T-cell (primary cell): ENCODE results near the gene GLG1. TPM values are rescaled to one million over a fixed set of nuclear protein-coding genes. Genes with fewer than 3 reads are reported as not detected.
"Not testable (repeated sequence)": the region's sequence is repeated elsewhere in the genome, so short reads cannot be mapped to it uniquely, and the experiment has no call there.

ENCODE experiments used
- ATAC-seq, 4 experiments: fragments of 200-7000 bp in 3 of 4; fragments of 150-1000 bp in 1 of 4; cut with Tn5 transposase; replicated peaks in 1 of 4; 1 replicate in 3 of 4; 2 replicates in 1 of 4; pipeline ENCODE4 v1.10.0; 2021; ENCODE audit warnings: moderate library complexity in 3 of 4, mild to moderate bottlenecking in 2 of 4, moderate number of reproducible peaks in 1 of 4
- CTCF ChIA-PET, 2 donors: fragments of 300-600 bp; sonication (Branson Sonifier 250); formaldehyde crosslinking; loops; one replicate each; lab custom pipeline; 2022; ENCODE audit warnings: antibody characterized with exemption in 2 of 2; lab: Charles Lee
- POLR2A ChIA-PET, 2 donors: fragments of 300-600 bp; sonication (Branson Sonifier 250); formaldehyde crosslinking; loops; one replicate each; lab custom pipeline; 2022; ENCODE audit warnings: antibody characterized with exemption in 2 of 2; lab: Charles Lee
- DNase-seq, 35 experiments: peaks; one replicate each; pipeline versions ENCODE4 v3.0.0 to v3.0.0-alpha.2; 2013 to 2023
- H3K27ac ChIP-seq: one replicate; pipeline ENCODE4 v1.5.1; 2013; ENCODE audit warnings: low read length
- H3K27me3 ChIP-seq, 2 experiments: replicated peaks in 1 of 2; 1 replicate in 1 of 2; 2 replicates in 1 of 2; pipeline versions ENCODE4 v1.6.1 to v1.7.0; 2013; ENCODE audit warnings: low read length in 1 of 2, mixed read lengths in 1 of 2; ENCODE audit not compliant: control insufficient read depth in 2 of 2, insufficient read depth in 2 of 2; ENCODE audit errors: extremely low read depth in 1 of 2
- H3K36me3 ChIP-seq, 2 donors: 1 replicate in 1 of 2; 2 replicates in 1 of 2; pipeline versions ENCODE4 v1.6.1 to v1.7.0; 2013; ENCODE audit warnings: low read length in 1 of 2; ENCODE audit not compliant: control insufficient read depth in 2 of 2, insufficient read depth in 1 of 2; ENCODE audit errors: extremely low read depth in 1 of 2
- H3K4me1 ChIP-seq, 2 experiments: 1 replicate in 1 of 2; 2 replicates in 1 of 2; pipeline versions ENCODE4 v1.6.1 to v1.7.0; 2013; ENCODE audit warnings: low read length in 2 of 2, mixed read lengths in 1 of 2; ENCODE audit not compliant: insufficient read depth in 2 of 2, control insufficient read depth in 1 of 2; ENCODE audit errors: extremely low read depth in 1 of 2
- H3K4me3 ChIP-seq, 2 donors: 1 replicate in 1 of 2; 2 replicates in 1 of 2; pipeline versions ENCODE4 v1.5.1 to v1.7.0; 2013; ENCODE audit warnings: mild to moderate bottlenecking in 2 of 2, low read length in 1 of 2, moderate library complexity in 1 of 2; ENCODE audit not compliant: control insufficient read depth in 1 of 2; ENCODE audit errors: extremely low read depth in 1 of 2
- H3K9me3 ChIP-seq: 2 replicates; pipeline ENCODE4 v1.7.0; 2013
- H3K27ac Mint-ChIP-seq, 2 donors: one replicate each; pipeline ENCODE4 v1.8.0; 2020 to 2021; ENCODE audit warnings: mild to moderate bottlenecking in 2 of 2, mixed read lengths in 2 of 2
- H3K27me3 Mint-ChIP-seq, 2 donors: one replicate each; pipeline ENCODE4 v1.8.0; 2021 to 2022; ENCODE audit warnings: mixed read lengths in 2 of 2
- H3K36me3 Mint-ChIP-seq: one replicate; pipeline ENCODE4 v1.8.0; 2021; ENCODE audit warnings: mixed read lengths
- H3K4me1 Mint-ChIP-seq, 3 donors: one replicate each; pipeline ENCODE4 v1.8.0; 2020 to 2022; ENCODE audit warnings: mixed read lengths in 3 of 3, mild to moderate bottlenecking in 1 of 3
- H3K4me3 Mint-ChIP-seq, 3 donors: one replicate each; pipeline ENCODE4 v1.8.0; 2020 to 2022; ENCODE audit warnings: mild to moderate bottlenecking in 3 of 3, mixed read lengths in 3 of 3, moderate library complexity in 3 of 3
- H3K9me3 Mint-ChIP-seq, 3 donors: one replicate each; pipeline ENCODE4 v1.8.0; 2020 to 2022; ENCODE audit warnings: mixed read lengths in 3 of 3
- WGBS: methylation state at CpG from one replicate; pipeline ENCODE4 v1.1.5; 2013; ENCODE audit warnings: missing lambda C conversion rate; ENCODE audit not compliant: insufficient coverage; 5-methylcytosine and 5-hydroxymethylcytosine counted together
- total RNA-seq, 35 experiments: library from RNA in 6 of 35; stranded (reverse) in 6 of 35; fragments of 120-200 nt in 1 of 35; gene quantifications; one replicate each; pipeline versions ENCODE4 v1.2.1 to v1.2.4 and lab custom pipeline; 2013 to 2026

GLG1 gene
- total RNA-seq, 5 donors from 2014 or later (not counting 1 experiment from before 2014, with no cell fraction given), result 159 to 216 (median 167) TPM

DNA sequence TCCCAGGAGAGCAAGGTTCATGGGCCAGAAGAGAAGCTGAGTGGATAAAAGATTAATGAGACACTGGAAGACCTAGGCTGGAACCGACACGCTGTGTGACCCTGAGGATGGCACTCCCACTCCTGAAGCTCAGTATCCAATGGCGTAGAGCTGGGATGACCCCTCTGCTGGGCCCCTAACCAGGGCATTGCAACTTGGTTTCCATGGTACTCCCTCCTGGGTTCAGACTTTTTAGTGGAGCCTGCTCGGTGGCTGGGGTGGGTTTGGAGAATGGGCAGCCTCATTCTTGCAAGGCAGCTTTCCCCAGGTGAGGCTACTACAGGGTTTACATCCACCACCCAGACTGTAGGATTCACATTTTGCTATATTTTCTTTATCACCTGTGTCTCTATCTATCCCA is 183.2 kb downstream of the GLG1 start:
- H3K4me1 ChIP-seq, CTCF ChIA-PET: not testable (repeated sequence)

GRCh38 chr16:74422086-74422485 is 184.8 kb downstream of the GLG1 start:
- H3K4me3 Mint-ChIP-seq, H3K27ac ChIP-seq, H3K4me3 ChIP-seq, POLR2A ChIA-PET, DNase-seq, H3K9me3 Mint-ChIP-seq, H3K36me3 Mint-ChIP-seq, ATAC-seq, H3K4me1 Mint-ChIP-seq, H3K27me3 ChIP-seq, CTCF ChIA-PET, H3K36me3 ChIP-seq, H3K27ac Mint-ChIP-seq, H3K27me3 Mint-ChIP-seq, H3K4me1 ChIP-seq, H3K9me3 ChIP-seq: not testable (repeated sequence)
- no CpG with 5 or more reads among the region's 17 CpGs for WGBS

More for the DNA sequence above, 183.2 kb downstream of the GLG1 start:
- H3K27me3 Mint-ChIP-seq, H3K9me3 ChIP-seq, POLR2A ChIA-PET, H3K9me3 Mint-ChIP-seq, H3K27ac Mint-ChIP-seq, DNase-seq, H3K4me3 Mint-ChIP-seq, H3K4me1 Mint-ChIP-seq, H3K36me3 ChIP-seq, ATAC-seq, H3K27ac ChIP-seq, H3K4me3 ChIP-seq, H3K27me3 ChIP-seq, H3K36me3 Mint-ChIP-seq: not testable (repeated sequence)
- no CpG with 5 or more reads among the region's 4 CpGs for WGBS

- WGBS, result no CpG with 5 or more reads among the region's 16 CpGs
- H3K9me3 ChIP-seq, H3K27ac ChIP-seq, H3K36me3 ChIP-seq, CTCF ChIA-PET, H3K4me1 Mint-ChIP-seq, H3K9me3 Mint-ChIP-seq, POLR2A ChIA-PET, H3K27ac Mint-ChIP-seq, H3K27me3 ChIP-seq, H3K36me3 Mint-ChIP-seq, H3K4me3 Mint-ChIP-seq, H3K4me1 ChIP-seq, H3K27me3 Mint-ChIP-seq, H3K4me3 ChIP-seq, ATAC-seq, DNase-seq: not testable (repeated sequence)
Observed at GRCh38 chr16:74421482-74421785, 185.5 kb downstream of the GLG1 start.

GRCh38 chr16:74420612-74421481 is 186.1 kb downstream of the GLG1 start, which contains the start of gene CLEC18B:
Gene CLEC18B (minus strand): TSS chr16:74421478. CDS start chr16:74421270, 208 bp downstream.
- H3K27ac Mint-ChIP-seq, H3K4me1 ChIP-seq, H3K27ac ChIP-seq, H3K27me3 Mint-ChIP-seq, H3K27me3 ChIP-seq, H3K4me1 Mint-ChIP-seq, H3K9me3 Mint-ChIP-seq, H3K4me3 Mint-ChIP-seq, DNase-seq, POLR2A ChIA-PET, H3K9me3 ChIP-seq, ATAC-seq, H3K36me3 Mint-ChIP-seq, H3K4me3 ChIP-seq, H3K36me3 ChIP-seq, CTCF ChIA-PET: not testable (repeated sequence)
- no CpG with 5 or more reads among the region's 27 CpGs for WGBS

DNA sequence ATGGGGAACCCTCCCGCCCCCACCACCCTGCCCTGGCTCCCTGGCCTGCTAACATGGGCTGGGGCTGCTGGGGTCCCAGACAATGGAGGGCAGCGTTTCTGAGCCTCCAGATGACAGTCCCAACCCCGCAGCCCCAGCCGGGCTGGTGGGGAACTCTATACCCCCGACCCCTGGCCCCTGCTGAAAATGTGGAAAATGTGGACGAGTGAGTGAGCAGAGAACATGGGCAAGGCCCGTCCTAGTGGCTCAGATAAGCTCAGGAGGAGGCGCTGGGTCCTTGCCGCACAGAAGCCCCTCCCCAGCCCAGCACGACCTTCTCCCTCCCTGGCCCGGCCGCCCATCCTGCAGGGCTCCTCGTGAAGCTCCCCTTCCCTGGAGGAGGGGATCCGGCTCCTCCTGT is 187.1 kb downstream of the GLG1 start:
- H3K27ac ChIP-seq, H3K4me3 Mint-ChIP-seq, H3K36me3 Mint-ChIP-seq, H3K4me1 ChIP-seq, H3K9me3 ChIP-seq, H3K27me3 Mint-ChIP-seq, H3K27ac Mint-ChIP-seq, H3K27me3 ChIP-seq, H3K36me3 ChIP-seq, CTCF ChIA-PET, DNase-seq, POLR2A ChIA-PET, H3K4me1 Mint-ChIP-seq, H3K9me3 Mint-ChIP-seq, H3K4me3 ChIP-seq, ATAC-seq: not testable (repeated sequence)
- no CpG with 5 or more reads among the region's 14 CpGs for WGBS

DNA sequence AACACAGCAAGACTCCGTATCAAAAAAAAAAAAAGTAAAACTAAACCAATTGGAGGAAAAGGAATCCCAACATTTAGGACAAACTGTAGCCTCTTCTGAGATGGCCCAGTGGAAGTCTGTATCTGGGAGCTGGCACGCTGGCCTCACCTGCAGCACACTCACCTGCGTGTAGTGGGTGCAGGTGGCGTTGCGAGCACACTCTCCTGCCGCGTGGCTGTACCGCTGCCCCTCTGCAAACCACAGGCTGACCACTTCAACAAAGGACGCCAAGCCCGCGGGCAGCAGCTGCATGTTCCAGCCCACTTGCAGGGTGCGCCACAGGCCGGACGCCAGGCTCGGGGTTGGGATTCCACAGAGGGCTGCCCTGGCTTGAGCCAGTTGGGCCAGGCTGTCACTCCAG is 189.0 kb downstream of the GLG1 start:
- H3K27ac ChIP-seq, H3K9me3 ChIP-seq, POLR2A ChIA-PET, H3K27me3 ChIP-seq, H3K4me1 Mint-ChIP-seq, H3K36me3 ChIP-seq, CTCF ChIA-PET, H3K4me1 ChIP-seq, H3K27ac Mint-ChIP-seq, DNase-seq, H3K4me3 ChIP-seq, ATAC-seq, H3K9me3 Mint-ChIP-seq, H3K27me3 Mint-ChIP-seq, H3K36me3 Mint-ChIP-seq, H3K4me3 Mint-ChIP-seq: not testable (repeated sequence)
- WGBS, result no CpG with 5 or more reads among the region's 15 CpGs

DNA sequence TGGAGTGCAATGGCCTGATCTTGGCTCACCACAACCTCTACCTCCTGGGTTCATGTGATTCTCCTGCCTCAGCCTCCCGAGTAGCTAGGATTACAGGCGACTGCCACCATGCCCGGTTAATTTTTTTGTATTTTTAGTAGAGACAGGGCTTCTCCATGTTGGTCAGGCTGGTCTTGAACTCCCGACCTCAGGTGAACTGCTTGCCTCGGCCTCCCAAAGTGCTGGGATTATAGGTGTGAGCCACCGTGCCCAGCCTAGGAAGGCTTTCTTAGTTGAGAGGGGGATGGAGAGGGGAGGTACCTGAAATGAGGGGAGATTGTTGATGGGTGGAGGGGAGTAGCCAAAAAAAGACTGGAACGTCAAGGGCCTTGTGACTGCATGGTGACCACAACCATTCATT is 193.0 kb downstream of the GLG1 start:
- H3K4me3 Mint-ChIP-seq, H3K36me3 Mint-ChIP-seq, H3K4me1 Mint-ChIP-seq, H3K27me3 ChIP-seq, H3K9me3 ChIP-seq, H3K4me1 ChIP-seq, H3K27me3 Mint-ChIP-seq, H3K36me3 ChIP-seq, CTCF ChIA-PET, H3K4me3 ChIP-seq, H3K27ac ChIP-seq, H3K9me3 Mint-ChIP-seq, ATAC-seq, H3K27ac Mint-ChIP-seq, POLR2A ChIA-PET: not testable (repeated sequence)
- peak in 1 of 35 experiments; percentile 23 for DNase-seq
- 91% methylated on average over 6 of the region's 7 CpGs for WGBS
